Thymus (tissue), 11 donors: ENCODE results near the gene PLSCR1. TPM values are rescaled to one million over a fixed set of nuclear protein-coding genes. Genes with fewer than 3 reads are reported as not detected.
A peak's percentile ranks its signal among the peaks of the same experiment; 100 is the strongest.
"Not testable (repeated sequence)": the region's sequence is repeated elsewhere in the genome, so short reads cannot be mapped to it uniquely, and the experiment has no call there.

Experiments
- DNase-seq, 9 donors: peaks; one replicate each; pipeline ENCODE4 v3.0.0-alpha.2; 2013; ENCODE audit warnings: low spot score in 9 of 9, low read depth in 6 of 9, missing footprints in 1 of 9
- H3K27ac ChIP-seq, 2 donors: one replicate each; pipeline ENCODE4 v1.5.1; 2013; ENCODE audit warnings: control low read depth in 1 of 2, low read depth in 1 of 2, low read length in 1 of 2, mild to moderate bottlenecking in 1 of 2, moderate library complexity in 1 of 2
- H3K27me3 ChIP-seq, 2 donors: one replicate each; pipeline ENCODE4 v1.5.1; 2013; ENCODE audit warnings: low read length in 1 of 2; ENCODE audit not compliant: control insufficient read depth in 2 of 2, insufficient read depth in 1 of 2
- H3K36me3 ChIP-seq, 2 donors: one replicate each; pipeline ENCODE4 v1.5.1; 2013; ENCODE audit warnings: low read length in 1 of 2, mild to moderate bottlenecking in 1 of 2, moderate library complexity in 1 of 2; ENCODE audit not compliant: control insufficient read depth in 2 of 2, insufficient read depth in 2 of 2
- H3K4me1 ChIP-seq, 2 donors: one replicate each; pipeline ENCODE4 v1.5.1; 2013; ENCODE audit warnings: low read length in 2 of 2; ENCODE audit not compliant: control insufficient read depth in 2 of 2, insufficient read depth in 2 of 2
- H3K4me3 ChIP-seq, 2 donors: one replicate each; pipeline ENCODE4 v1.5.1; 2013; ENCODE audit warnings: low read length in 2 of 2, control low read depth in 1 of 2, mild to moderate bottlenecking in 1 of 2
- H3K9me3 ChIP-seq, 2 donors: one replicate each; pipeline ENCODE4 v1.5.1; 2013; ENCODE audit warnings: low read length in 1 of 2, mild to moderate bottlenecking in 1 of 2; ENCODE audit not compliant: control insufficient read depth in 2 of 2, insufficient read depth in 1 of 2
- WGBS: extraction: QIAGEN DNeasy Blood & Tissue Kit; methylation state at CpG from one replicate; pipeline ENCODE4 v1.1.7; 2013; 5-methylcytosine and 5-hydroxymethylcytosine counted together
- polyA plus RNA-seq: library from polyadenylated mRNA; stranded (reverse); fragments of 200-250 nt; gene quantifications from one replicate; pipeline ENCODE4 v1.2.3, GENCODE V29; 2013
- total RNA-seq: library from RNA; stranded (reverse); fragments of 120-200 nt; gene quantifications from one replicate; pipeline ENCODE4 v1.2.4, GENCODE V29; 2013
- donor health status: healthy.

PLSCR1 gene
- total and polyA plus RNA-seq, 2 donors: 84.7 to 98.8 TPM

- DNase-seq: no peak
- Histone ChIP-seq H3K27ac (no peak overlapping the region), H3K27me3 (no peaks in the 10 kb centered on the region), H3K4me3 (no peak overlapping the region), H3K4me1 (peaks cover 0 to 7% of the 10 kb centered on the region in 2 donors), H3K9me3 (peaks cover 0 to 12% of the 10 kb centered on the region in 2 donors), H3K36me3 (no peaks in the 10 kb centered on the region)
- 96% methylated on average over 1 of the region's 1 CpG for WGBS
Measured at GRCh38 chr3:146499701-146500100, 44.7 kb downstream of the PLSCR1 start.

DNA sequence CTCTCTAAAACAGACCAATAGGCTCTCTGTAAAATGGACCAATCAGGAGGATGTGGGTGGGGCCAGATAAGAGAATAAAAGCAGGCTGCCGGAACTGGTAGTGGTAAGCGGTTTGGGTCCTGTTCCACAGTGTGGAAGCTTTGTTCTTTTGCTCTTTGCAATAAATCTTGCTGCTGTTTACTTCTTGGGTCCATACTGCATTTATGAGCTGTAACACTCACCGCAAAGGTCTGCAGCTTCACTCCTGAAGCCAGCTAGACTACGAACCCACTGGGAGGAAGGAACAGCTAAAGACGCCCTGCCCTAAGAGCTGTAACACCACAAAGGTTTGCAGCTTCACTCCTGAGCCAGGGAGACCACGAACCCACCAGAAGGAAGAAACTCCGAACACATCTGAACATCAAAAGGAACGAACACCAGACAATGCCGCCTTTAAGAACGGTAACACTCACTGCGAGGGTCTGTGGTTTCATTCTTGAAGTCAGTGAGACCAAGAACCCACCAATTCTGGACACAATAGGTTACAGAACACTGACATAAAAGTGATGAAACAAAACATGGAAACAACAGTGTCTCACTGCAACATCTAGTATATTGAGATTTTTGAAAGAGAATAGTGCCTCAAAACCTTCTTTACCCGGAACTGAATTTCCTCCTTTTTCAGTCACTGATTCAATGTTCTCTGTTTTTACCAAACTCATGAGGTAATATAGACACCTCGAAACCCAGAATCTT, 46.2 kb downstream of the PLSCR1 start:
- 28% methylated on average over 13 of the region's 13 CpGs for WGBS
- peak in 8 of 9 donors; percentile 3 to 70 (median 30) for DNase-seq
- peak overlapping the region; percentile 10 to 67 for H3K27ac ChIP-seq
- H3K36me3 ChIP-seq: no peaks in the 10 kb centered on the region
- H3K9me3 ChIP-seq: peaks cover 0 to 12% of the 10 kb centered on the region in 2 donors
- no peak overlapping the region for H3K4me3 ChIP-seq
- H3K27me3 ChIP-seq: no peaks in the 10 kb centered on the region
- peaks cover 0 to 7% of the 10 kb centered on the region in 2 donors for H3K4me1 ChIP-seq

DNA sequence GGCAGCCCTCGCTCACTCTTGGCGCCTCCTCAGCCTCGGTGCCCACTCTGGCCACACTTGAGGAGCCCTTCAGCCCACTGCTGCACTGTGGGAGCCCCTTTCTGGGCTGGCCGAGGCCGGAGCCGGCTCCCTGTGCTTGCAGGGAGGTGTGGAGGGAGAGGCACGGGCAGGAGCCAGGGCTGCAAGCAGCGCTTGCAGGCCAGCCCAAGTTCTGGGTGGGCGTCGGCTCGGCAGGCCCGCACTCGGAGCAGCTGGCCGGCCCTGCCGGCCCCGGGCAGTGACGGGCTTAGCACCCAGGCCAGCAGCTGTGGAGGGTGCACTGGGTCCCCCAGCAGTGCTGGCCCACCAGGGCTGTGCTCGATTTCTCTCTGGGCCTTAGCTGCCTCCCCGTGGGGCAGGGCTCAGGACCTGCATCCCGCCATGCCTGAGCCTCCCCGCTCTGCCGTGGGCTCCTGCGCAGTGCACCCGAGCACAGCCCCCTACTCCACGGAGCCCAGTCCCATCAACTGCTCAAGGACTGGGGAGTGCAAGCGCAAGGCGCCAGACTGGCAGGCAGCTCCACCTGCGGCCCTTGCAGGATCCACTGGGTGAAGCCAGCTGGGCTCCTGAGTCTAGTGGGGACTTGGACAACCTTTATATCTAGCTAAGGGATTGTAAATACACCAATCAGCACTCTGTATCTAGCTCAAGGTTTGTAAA, 47.1 kb downstream of the PLSCR1 start:
- not testable (repeated sequence) for H3K4me3 ChIP-seq, H3K27ac ChIP-seq, H3K36me3 ChIP-seq, DNase-seq, H3K27me3 ChIP-seq, H3K4me1 ChIP-seq
- WGBS: 93% methylated on average over 28 of the region's 28 CpGs
- H3K9me3 ChIP-seq: peaks cover 0 to 12% of the 10 kb centered on the region in 2 donors

- H3K27me3 ChIP-seq: no peaks in the 10 kb centered on the region
- no peak overlapping the region for H3K27ac ChIP-seq
- peaks cover 0 to 12% of the 10 kb centered on the region in 2 donors for H3K9me3 ChIP-seq
- H3K4me1 ChIP-seq: peaks cover 0 to 7% of the 10 kb centered on the region in 2 donors
- H3K36me3 ChIP-seq: no peaks in the 10 kb centered on the region
- H3K4me3 ChIP-seq: no peak overlapping the region
- no peak for DNase-seq
- 0% methylated on average over 1 of the region's 1 CpG for WGBS
Measured at GRCh38 chr3:146496726-146497125, 47.7 kb downstream of the PLSCR1 start.

- H3K9me3 ChIP-seq: peaks cover 0 to 12% of the 10 kb centered on the region in 2 donors
- H3K4me3 ChIP-seq: no peak overlapping the region
- H3K4me1 ChIP-seq: peaks cover 0 to 7% of the 10 kb centered on the region in 2 donors
- WGBS: 0% methylated on average over 1 of the region's 1 CpG
- no peak overlapping the region for H3K27ac ChIP-seq
- DNase-seq: no peak
- no peaks in the 10 kb centered on the region for H3K36me3 ChIP-seq
- no peaks in the 10 kb centered on the region for H3K27me3 ChIP-seq
Measured at GRCh38 chr3:146496251-146496650, 48.2 kb downstream of the PLSCR1 start.

DNA sequence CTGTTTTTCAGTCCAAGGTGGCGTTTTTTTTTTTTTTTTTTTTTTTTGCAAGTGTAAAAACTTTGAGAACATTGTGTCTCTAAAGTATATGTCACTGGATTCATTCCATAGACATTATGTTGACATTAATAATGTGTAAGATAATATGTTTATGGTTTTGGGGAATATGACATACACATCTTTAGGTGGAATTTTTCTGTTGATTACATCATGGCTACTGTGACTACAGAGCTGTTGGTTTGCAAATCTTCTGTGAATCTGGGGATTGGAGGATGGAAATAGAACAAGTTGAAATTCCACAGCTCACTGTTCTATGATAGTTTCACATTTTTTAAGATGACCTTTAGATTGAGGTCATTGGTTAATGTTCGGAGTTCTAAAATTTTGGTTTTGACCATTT, 50.6 kb downstream of the PLSCR1 start:
- DNase-seq: no peak
- no peak overlapping the region for H3K4me3 ChIP-seq
- H3K36me3 ChIP-seq: no peaks in the 10 kb centered on the region
- peaks cover 0 to 7% of the 10 kb centered on the region in 2 donors for H3K4me1 ChIP-seq
- H3K9me3 ChIP-seq: peaks cover 0 to 12% of the 10 kb centered on the region in 2 donors
- H3K27me3 ChIP-seq: no peaks in the 10 kb centered on the region
- no peak overlapping the region for H3K27ac ChIP-seq
- WGBS: 95% methylated on average over 2 of the region's 2 CpGs

DNA sequence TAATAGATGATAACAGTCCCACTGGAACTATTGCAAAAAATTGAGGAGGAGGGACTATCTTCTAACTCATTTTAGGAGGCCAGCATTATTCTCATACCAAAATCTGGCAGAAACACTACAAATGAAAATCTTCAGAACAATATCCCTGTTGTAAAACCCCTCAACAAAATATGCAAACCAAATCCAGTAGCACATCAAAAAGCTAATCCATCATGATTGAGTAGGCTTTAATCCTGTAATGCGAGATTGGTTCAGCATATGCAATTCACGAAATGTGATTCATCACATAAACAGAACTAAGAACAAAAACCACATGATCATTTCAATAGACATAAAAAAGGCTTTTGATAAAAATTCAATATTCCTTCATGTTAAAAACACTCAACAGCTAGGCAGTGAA, 51.2 kb downstream of the PLSCR1 start:
- peaks cover 0 to 12% of the 10 kb centered on the region in 2 donors for H3K9me3 ChIP-seq
- 94% methylated on average over 2 of the region's 2 CpGs for WGBS
- no peaks in the 10 kb centered on the region for H3K27me3 ChIP-seq
- DNase-seq: no peak
- H3K4me3 ChIP-seq: no peak overlapping the region
- no peaks in the 10 kb centered on the region for H3K36me3 ChIP-seq
- peaks cover 0 to 6% of the 10 kb centered on the region in 2 donors for H3K4me1 ChIP-seq
- H3K27ac ChIP-seq: no peak overlapping the region

- H3K9me3 ChIP-seq: no peaks in the 10 kb centered on the region
- no peak overlapping the region for H3K4me3 ChIP-seq
- DNase-seq: no peak
- WGBS: 50% methylated on average over 2 of the region's 2 CpGs
- H3K27me3 ChIP-seq: no peaks in the 10 kb centered on the region
- H3K27ac ChIP-seq: no peak overlapping the region
- no peaks in the 10 kb centered on the region for H3K36me3 ChIP-seq
- H3K4me1 ChIP-seq: no peaks in the 10 kb centered on the region
Measured at GRCh38 chr3:146491303-146491702, 53.1 kb downstream of the PLSCR1 start.

- Histone ChIP-seq H3K4me1 (no peaks in the 10 kb centered on the region), H3K9me3 (no peaks in the 10 kb centered on the region), H3K4me3 (no peak overlapping the region), H3K27ac (no peak overlapping the region), H3K27me3 (no peaks in the 10 kb centered on the region), H3K36me3 (no peaks in the 10 kb centered on the region)
- DNase-seq: no peak
Measured at GRCh38 chr3:146485297-146485696, 59.1 kb downstream of the PLSCR1 start.
